Measurements from ENCODE around the gene VENTX.
A peak's percentile ranks its signal among the peaks of the same experiment; 100 is the strongest.
"Not testable (repeated sequence)": the region's sequence is repeated elsewhere in the genome, so short reads cannot be mapped to it uniquely, and the experiment has no call there.

VENTX gene

DNA sequence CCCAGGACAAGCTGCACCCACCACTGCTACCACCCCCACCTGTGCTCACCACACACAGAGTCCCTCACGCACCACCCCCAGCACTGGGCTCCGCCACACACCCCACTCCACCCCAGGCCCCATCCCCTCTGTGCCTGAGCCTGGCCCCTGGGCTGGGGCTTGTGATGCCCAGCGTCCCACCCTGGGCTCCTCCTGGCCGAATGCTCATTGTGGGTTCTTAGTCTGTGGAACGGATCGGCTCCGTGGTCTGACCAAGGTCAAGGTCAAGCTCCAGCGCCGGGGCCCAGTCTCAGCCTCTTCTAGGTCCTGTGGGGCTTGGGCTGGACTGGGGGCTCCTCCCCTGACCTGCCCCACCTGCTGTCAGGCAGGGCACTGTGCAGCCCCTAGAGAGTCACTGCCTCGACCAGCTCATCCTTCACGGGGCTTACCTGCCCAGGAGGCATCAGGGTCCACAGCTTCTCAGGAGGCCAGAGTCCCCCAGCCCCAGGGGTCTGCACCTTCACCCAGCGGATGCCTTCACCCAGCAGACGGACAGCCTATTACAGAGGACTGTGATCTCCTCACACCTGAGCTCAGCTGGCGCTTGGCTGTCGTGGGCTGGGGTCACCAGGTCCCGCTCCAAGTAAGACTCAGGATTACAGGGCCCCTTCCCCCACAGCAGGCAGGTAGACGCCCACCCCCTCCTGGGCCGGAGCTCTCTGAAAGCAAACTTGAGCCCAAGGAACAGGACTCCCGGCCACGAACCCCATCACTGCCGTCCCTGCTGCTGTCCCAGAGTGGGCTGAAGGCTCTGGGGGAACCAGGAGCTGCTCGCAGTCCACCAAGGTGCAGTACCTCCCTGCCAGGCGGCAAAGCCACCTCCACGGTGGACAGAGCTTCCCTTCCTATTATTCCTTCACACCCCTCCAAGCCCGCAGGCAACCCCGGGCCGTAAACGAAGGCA is 22.9 kb upstream of the VENTX start:
- DNase-seq (ENCODE audit: low spot score), result no peak

DNA sequence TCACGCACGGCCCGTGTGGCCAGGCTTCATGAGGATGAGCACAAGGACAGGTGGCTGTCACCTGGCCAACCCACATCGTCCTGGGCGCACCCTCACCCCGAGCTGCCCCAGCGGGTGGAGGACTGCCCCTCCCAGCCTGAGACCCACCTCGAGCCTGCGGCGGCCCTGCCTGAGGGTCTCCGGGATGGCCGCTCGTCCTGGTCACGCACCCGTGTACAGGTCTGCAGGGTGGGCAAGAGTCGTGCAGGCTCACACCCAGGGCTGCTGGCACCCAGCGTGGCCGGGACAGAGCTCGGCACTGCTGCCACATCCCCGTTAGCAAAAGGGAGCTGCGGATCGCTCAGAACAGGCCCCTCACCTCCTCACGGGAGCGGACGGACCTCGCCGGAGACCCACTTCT is 22.1 kb upstream of the VENTX start:
- no peak for DNase-seq (ENCODE audit: low spot score)

GRCh38 chr10:133216776-133217175 is 20.9 kb upstream of the VENTX start:
- DNase-seq (ENCODE audit: low spot score), result no peak

DNA sequence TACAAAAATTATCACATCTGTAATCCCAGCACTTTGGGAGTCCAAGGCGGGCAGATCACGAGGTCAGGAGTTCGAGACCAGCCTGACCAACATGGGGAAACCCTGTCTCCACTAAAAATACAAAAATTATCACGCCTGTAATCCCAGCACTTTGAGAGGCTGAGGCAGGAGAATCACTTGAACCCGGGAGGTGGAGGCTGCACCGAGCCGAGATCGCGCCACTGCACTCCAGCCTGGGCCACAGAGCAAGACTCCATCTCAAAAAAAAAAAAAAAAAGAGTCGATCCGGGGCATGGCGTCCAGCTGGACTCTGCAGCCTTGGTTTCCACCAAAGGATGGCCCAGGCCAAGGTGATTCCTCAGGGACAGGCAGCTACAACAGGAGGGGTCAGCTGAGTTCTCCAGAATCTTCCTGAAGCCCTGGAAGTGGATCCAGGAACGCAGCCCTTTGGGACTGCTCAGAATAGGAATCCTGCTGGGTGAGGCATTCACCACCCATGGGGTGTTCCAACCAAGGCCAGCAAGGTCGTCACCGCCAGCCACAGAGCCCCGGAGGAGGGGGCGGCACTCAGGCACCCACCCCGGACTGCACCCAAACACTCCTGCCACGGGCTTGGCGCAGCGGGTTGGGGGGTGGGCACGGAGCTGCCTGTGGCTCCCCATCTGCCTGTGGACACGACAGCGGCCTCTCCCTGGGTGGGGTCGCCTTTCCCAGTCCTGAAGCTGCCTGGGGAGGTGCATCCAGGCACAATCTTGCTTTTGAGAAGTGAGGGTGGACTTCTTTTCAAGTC is 19.7 kb upstream of the VENTX start:
- DNase-seq (ENCODE audit: low spot score), result no peak

GRCh38 chr10:133218891-133219290 is 18.8 kb upstream of the VENTX start:
- DNase-seq (ENCODE audit: low spot score), result no peak

DNA sequence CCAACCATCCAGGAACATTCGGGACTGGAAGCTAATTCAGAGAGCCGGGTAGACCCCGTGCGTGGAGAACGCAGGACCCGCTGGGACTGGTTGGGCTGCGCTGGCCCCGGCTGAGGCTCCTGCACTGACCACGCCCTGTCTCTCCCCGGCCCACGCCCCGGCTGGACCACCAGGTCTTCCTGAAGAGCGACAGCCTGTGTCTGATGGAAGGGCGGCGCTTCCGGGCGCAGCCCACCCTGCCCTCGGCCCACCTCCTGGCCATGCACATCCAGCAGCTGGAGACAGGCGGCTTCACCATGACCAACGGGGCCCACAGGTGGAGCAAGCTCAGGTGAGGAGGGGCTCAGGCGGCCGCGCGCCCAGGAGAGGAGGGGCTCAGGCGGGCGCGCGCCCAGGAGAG is 17.9 kb upstream of the VENTX start:
- no peak for DNase-seq (ENCODE audit: low spot score)

- DNase-seq (ENCODE audit: low spot score), result no peak
These were observed 16.3 kb upstream of the VENTX start for GRCh38 chr10:133221331-133221730.

- DNase-seq (ENCODE audit: low spot score), result not testable (repeated sequence)
These were observed 15.9 kb upstream of the VENTX start for GRCh38 chr10:133221756-133222155.

GRCh38 chr10:133224076-133224475 is 13.6 kb upstream of the VENTX start:
- no peak for DNase-seq (ENCODE audit: low spot score)

- DNase-seq (ENCODE audit: low spot score), result no peak
These were observed 12.8 kb upstream of the VENTX start for GRCh38 chr10:133224756-133225372.

- no peak for DNase-seq (ENCODE audit: low spot score)
These were observed 11.9 kb upstream of the VENTX start for GRCh38 chr10:133225707-133226191.

- DNase-seq (ENCODE audit: low spot score), result no peak
These were observed 11.3 kb upstream of the VENTX start for GRCh38 chr10:133226251-133226808.

DNA sequence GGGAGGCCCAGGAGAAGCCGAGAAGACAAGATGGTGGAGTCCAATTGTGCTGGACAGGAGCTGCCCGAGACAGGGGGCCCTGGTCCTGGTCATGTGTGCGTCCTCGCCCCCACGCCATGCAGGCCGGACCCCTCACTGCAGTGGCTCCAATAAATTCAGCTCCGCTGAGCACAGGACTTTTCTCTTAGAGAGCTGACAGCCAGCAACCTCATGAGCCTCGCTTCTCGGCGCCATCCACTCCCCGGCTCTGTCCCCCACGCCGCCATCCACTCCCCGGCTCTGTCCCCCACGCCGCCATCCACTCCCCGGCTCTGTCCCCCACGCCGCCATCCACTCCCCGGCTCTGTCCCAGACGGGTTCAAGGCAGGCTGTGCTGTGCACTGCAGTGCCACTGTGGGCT is 10.4 kb upstream of the VENTX start:
- DNase-seq (ENCODE audit: low spot score), result no peak

- no peak for DNase-seq (ENCODE audit: low spot score)
These were observed 8.2 kb upstream of the VENTX start for GRCh38 chr10:133229265-133230043.

DNA sequence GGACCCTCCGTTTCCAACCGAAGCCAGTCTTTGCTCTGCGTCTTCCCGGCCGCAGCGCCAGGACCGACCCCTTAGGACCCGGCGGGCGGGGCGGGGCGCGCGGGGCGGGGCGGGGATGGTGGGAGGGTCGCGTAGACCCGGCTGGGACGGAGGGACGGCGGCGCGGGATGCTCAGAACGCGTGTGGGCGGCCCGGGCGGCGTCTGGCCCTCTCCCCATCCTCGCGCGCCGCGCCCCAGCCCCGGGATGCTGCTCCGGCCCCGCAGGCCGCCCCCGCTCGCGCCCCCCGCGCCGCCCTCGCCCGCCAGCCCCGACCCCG is 7.7 kb upstream of the VENTX start, which contains the start of gene UTF1:
Gene UTF1 (plus strand): TSS at position 174 of the 318 bp plus-strand sequence. CDS start 72 bp downstream, at position 246.
- DNase-seq (ENCODE audit: low spot score), result no peak

DNA sequence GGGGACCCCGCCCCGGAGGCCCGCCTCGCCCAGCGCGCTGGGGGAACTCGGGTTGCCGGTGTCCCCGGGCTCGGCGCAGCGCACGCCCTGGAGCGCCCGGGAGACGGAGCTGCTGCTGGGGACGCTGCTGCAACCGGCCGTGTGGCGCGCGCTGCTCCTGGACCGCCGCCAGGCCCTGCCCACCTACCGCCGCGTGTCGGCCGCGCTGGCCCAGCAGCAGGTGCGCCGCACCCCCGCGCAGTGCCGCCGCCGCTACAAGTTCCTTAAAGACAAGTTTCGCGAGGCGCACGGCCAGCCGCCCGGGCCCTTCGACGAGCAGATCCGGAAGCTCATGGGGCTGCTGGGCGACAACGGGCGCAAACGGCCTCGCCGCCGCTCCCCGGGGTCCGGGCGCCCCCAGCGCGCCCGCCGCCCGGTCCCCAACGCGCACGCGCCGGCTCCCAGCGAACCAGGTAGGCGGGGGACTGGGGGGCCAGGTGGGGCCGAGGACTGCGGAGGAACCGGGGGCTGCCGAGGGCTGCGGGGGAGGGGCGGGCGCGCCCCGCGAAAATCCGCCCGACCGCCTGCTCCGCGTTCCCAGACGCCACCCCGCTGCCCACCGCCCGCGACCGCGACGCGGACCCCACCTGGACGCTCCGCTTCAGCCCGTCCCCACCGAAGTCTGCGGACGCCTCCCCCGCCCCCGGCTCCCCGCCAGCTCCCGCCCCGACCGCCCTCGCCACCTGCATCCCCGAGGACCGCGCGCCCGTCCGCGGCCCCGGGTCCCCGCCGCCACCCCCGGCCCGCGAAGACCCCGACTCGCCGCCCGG is 7.1 kb upstream of the VENTX start:
- peak; percentile 53 for DNase-seq (ENCODE audit: low spot score)

- DNase-seq (ENCODE audit: low spot score), result no peak
These were observed 6.3 kb upstream of the VENTX start for GRCh38 chr10:133231244-133231945.

- no peak for DNase-seq (ENCODE audit: low spot score)
These were observed 5.6 kb upstream of the VENTX start for GRCh38 chr10:133231946-133232574.

DNA sequence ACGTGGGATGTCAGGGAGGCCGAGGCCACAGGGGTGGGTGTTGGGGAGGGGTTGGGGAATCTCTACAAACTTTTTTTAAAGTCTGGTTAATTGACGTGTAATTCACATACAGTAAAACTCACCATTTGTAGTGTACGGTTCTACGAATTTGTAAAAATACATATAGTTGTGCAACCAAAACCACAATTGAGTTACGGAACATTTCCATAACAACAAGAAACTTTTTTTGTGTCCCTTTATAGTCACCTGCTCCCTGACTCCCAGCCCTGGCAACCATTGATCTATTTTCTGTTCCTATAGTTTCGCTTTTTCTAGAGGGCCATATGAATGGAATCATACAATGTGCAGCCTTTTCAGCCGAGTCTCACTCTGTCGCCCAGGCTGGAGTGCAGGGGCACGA is 2.9 kb upstream of the VENTX start:
- not testable (repeated sequence) for DNase-seq (ENCODE audit: low spot score)

Measured in D341Med (cell line).